SIG-M5 treated with dmso at 0.1 percent for 504 hours (cell line): ENCODE measurements around the gene PSMA4.
A peak's percentile ranks its signal among the peaks of the same experiment; 100 is the strongest.
"Not testable (repeated sequence)": the region's sequence is repeated elsewhere in the genome, so short reads cannot be mapped to it uniquely, and the experiment has no call there.

Experiments
- DNase-seq: peaks from one replicate; lab custom pipeline; 2025; ENCODE audit not compliant: unreplicated experiment; lab: John Stamatoyannopoulos, UW

PSMA4 gene

GRCh38 chr15:78540141-78540870 is at the start of gene PSMA4:
Gene PSMA4 (plus strand): TSS chr15:78540444. CDS start chr15:78541928, 1,484 bp downstream.
- DNase-seq = peak; percentile 77

GRCh38 chr15:78492872-78493271 is 47.4 kb upstream of the PSMA4 start:
- no peak for DNase-seq

GRCh38 chr15:78501857-78502256 is 38.4 kb upstream of the PSMA4 start:
- DNase-seq = no peak

GRCh38 chr15:78502641-78503040 is 37.6 kb upstream of the PSMA4 start:
- DNase-seq = no peak

- DNase-seq = peak; percentile 95
These were observed 33.0 kb upstream of the PSMA4 start, which contains the start of gene HYKK for GRCh38 chr15:78506971-78507830. Gene HYKK (plus strand): TSS chr15:78507577. CDS start chr15:78513089, 5,512 bp downstream.

- no peak for DNase-seq
These were observed 32.4 kb upstream of the PSMA4 start for GRCh38 chr15:78507831-78508160.

- DNase-seq = no peak
These were observed 32.0 kb upstream of the PSMA4 start for GRCh38 chr15:78508272-78508671.

GRCh38 chr15:78509726-78510312 is 30.4 kb upstream of the PSMA4 start:
- DNase-seq = no peak

- DNase-seq = not testable (repeated sequence)
These were observed 20.2 kb upstream of the PSMA4 start for GRCh38 chr15:78520035-78520434.

GRCh38 chr15:78524230-78524629 is 16.0 kb upstream of the PSMA4 start:
- no peak for DNase-seq

GRCh38 chr15:78527325-78527724 is 12.9 kb upstream of the PSMA4 start:
- no peak for DNase-seq

GRCh38 chr15:78533331-78533730 is 6.9 kb upstream of the PSMA4 start:
- no peak for DNase-seq

GRCh38 chr15:78536134-78536533 is 4.1 kb upstream of the PSMA4 start:
- peak; percentile 3 for DNase-seq

- no peak for DNase-seq
These were observed 2.9 kb upstream of the PSMA4 start for GRCh38 chr15:78537266-78537905.

GRCh38 chr15:78538358-78538757 is 1.9 kb upstream of the PSMA4 start:
- no peak for DNase-seq

GRCh38 chr15:78539464-78540140 is 642 bp upstream of the PSMA4 start:
- DNase-seq = not testable (repeated sequence)

GRCh38 chr15:78540871-78541743 is 863 bp downstream of the PSMA4 start:
- peak; percentile 82 for DNase-seq

- no peak for DNase-seq
These were observed 1.4 kb downstream of the PSMA4 start for GRCh38 chr15:78541744-78542034.

GRCh38 chr15:78542647-78543046 is 2.4 kb downstream of the PSMA4 start:
- no peak for DNase-seq

- no peak for DNase-seq
These were observed 9.9 kb downstream of the PSMA4 start for GRCh38 chr15:78550194-78550593.
